Measurements from ENCODE around the gene HOXB5.

Gene HOXB5

DNA sequence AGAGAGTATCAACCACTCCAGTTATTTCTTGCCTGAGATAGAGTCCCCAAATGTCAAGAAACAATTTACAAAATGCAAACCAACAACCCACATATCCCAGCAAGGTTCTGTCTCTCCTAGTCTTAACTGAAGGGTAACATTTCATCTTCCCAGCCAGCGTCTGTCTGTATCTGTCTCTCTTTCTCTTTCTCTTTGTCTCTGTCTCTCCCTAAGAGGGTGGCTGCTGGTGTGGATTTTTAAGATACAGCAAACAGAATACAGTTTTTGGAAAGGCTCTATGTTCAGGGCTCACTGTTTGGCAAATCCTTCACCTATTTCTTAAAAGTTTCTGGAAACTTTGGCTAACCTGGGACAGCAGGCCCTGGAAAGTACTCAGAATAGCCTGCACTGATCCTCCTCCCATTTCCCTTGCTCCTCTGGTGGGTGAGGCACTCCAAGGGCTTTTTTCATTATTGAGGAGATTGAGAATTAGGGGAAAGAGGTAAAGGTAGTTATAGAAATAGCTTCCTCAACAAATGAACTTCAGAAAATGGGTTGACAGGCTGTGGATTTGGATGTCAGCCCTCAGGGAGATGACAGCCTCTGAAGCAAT is 21.7 kb downstream of the HOXB5 start:
- no peak for DNase-seq

DNA sequence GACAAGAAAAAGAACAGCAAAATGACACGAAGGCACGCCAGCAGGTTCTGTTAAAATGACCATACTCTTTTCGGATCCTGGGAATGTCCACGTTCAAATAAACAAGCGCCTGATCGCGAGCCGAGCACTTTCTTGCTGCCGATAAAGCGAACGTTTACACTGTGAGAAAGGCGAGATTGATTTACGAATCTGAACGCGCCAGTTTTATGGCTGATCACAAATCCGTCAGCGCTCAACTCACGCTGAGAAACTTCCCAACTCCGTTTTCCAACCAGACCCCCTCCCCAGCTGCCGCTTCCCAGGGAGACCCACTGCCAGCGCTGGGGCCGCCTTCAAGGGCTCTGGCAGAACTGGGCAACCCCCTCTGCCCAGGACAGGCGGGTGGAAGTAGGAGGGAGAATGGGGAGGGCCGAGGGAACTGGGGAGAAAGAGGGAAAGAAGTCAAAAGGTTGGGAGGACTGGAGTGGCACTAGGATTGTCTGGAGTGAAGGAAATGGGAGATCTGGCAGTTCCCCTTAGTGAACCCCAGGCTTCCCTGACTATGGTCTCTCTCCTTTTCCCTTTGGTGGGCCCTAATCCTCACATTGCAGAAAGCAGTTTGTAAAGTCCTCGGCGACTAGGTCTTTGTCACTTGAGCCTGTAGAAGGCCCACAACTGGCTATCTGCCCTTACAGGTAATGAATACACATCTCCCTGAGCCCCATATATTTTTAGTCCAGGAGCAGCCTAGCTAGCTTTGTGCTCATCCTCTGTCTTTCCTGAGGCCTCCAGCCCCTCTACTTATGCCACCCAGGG is 22.4 kb downstream of the HOXB5 start:
- DNase-seq = no peak

- DNase-seq = no peak
Measured at GRCh38 chr17:48570325-48571023, 23.1 kb downstream of the HOXB5 start.

DNA sequence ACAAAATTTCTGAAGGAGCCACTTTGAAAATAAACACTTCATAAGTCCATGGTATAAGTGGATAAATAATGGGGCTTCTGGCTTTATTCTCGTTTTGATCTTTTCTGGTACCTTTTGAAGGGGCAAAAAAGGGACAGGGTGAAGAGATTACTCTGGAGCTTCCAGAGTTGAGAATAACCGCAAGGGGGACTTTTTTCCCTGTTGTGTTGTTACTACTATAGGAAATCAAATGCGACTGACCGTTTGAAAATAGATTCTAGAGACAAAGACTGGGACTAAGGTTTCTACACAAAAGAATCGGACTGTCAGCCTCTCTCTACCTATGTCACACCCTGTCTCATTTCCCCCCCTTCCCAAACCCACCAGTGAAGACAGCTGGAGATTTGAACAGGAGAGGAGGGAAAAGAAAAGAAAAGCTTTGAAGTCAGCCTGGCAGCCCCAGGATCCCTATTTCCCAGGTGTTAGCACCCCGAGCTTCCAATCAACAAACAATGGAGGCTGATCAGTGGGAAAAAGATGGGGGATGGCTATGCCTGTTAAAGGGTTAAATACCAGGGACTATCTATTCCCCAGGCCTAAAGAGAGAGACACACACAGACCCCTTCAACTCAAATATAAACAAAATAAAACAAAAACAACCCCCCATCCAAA is 23.8 kb downstream of the HOXB5 start:
- no peak for DNase-seq

DNA sequence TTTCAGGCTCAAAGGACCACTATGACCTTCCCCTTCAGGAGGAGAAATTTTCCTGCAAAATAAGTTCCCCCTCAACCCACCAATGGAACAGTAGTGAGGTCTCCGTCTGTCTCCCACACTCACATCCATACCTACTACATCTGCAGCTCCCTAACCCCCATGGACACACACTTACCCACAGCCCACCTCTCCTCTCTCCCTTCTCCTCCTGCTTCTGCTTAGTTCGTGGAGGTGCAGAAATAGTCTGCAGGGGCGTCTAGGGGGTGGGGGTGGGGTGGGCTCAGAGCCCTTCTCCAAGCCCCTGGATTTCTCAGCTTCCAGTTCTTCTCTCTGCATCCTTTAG is 24.4 kb downstream of the HOXB5 start:
- no peak for DNase-seq

DNA sequence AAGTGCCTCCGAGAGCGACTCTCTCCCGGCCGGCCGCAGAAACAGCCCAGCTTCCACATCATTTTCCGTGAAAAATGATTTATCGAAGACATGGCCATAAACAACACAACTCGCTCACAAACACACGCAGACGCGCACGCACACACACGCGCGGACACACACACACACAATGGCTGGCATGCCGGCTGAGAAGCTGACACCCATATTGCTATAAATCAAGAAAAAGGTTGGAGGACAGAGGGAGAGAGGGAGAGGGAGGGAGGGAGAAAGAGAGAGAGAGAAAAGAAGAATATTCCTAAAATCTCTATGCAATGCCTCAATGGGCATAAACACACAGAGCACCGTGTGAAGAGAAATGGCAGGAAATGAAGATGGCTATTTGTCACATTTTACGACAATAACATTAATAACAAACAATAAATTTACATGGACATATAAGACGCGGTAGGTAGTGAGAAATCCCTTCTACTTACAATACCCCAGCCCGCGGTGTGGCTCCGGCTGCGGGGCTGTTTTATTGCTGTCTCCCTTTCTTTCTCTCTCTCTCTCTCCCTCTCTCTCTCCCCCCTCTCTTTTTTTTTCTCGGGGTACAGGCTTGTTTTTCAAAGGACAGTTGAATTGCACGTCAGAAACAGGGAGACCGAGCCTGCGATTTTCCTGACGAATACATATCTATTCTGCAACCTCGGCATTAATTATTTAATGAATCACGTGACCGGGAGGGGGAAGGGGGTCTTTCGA is 24.9 kb downstream of the HOXB5 start:
- peak in 1 of 4 experiments; percentile 33 for DNase-seq

DNA sequence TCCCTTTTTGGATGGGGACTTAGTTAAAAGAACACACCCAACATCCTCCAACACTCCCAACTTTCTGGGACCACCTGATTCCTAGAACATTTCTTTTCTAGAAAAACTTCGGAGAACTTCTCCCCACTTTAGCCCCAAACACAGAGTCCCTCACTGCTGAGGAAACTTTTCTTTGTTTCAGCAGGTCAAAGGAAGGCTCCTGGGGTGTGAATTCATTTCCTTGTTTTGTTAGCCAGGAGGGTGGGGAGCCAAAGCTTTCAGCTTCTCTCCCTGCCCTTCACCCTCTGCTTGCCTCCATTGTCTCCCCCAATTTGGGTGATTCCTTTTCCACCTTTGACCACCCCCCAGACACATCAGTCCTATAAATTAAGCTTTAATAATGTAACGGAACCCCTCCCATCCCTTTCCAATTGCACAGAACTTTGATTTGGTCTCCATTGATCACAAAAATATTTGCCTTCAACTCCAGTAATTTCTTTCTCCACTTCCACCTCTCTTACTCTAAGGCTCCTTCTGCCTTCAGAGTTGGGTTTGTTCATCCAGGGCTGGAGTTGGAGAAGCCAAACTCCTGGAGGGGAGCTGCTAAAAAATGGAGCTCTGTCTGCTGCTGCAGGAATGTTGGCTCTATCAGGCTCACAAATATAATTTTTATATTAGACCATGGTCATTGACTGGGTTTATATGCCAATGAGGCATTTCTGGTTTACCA is 25.8 kb downstream of the HOXB5 start:
- DNase-seq = no peak

GRCh38 chr17:48567209-48567608 is 26.4 kb downstream of the HOXB5 start:
- no peak for DNase-seq

- no peak for DNase-seq
Measured at GRCh38 chr17:48566717-48567116, 26.9 kb downstream of the HOXB5 start.

- no peak for DNase-seq
Measured at GRCh38 chr17:48565925-48566710, 27.5 kb downstream of the HOXB5 start.

GRCh38 chr17:48565022-48565554 is 28.5 kb downstream of the HOXB5 start:
- no peak for DNase-seq

DNA sequence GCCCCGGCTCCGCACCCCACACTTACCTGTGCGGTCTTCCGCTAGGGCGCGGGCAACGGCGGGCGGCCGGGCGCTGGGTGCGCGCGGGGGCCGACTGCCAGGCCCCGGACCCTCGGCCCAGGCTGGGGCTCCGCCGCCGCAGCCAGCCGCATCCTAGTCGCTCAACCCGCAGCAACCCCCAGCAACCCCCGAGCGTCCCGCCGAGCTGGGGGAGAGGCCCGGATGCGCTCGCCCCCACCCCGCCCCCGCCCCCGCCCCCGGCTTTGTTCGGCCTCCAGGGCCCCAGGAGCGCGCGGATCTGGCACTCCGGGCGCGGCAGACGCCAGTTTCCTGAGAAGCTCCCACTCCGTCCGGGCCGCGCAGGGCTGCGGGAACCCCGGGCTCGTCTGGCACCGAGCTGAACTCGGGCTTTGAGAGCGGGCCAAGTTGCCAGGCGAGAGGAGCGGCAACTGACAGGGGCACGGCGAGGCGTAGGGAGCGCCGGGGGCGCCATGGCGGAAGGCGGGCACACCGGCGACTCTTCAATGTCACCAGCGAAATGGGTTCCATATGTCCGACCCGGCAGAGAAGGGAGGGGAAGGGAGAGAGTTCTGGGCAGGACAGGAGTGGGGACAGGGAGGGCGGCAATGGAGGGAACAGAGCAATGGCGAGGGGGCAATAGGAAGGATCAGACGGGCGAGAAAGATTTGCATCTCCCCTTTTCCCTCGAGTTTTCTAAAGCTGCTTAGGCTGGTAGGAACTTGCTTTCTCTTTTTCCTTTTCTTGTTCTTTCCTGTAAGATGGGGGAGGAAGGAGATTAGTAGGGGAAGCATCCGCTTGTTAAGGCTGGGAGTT is 29.2 kb downstream of the HOXB5 start:
- DNase-seq = no peak

DNA sequence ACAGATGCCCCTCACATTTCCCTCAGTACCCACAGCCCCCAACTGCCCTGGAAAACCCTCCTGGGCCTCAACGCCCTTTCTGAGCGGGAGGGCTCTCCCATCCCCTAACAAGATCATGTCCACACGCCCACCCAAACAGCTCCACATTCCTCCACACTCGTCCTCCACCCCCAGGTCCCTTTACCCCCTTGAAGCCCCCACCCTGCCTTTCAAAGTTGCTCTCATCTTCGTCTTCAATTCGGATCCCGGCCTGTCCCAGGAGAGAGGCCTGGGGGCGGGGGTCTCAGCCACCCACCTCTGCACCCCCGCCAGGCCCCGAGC is 29.8 kb downstream of the HOXB5 start:
- DNase-seq = no peak

DNA sequence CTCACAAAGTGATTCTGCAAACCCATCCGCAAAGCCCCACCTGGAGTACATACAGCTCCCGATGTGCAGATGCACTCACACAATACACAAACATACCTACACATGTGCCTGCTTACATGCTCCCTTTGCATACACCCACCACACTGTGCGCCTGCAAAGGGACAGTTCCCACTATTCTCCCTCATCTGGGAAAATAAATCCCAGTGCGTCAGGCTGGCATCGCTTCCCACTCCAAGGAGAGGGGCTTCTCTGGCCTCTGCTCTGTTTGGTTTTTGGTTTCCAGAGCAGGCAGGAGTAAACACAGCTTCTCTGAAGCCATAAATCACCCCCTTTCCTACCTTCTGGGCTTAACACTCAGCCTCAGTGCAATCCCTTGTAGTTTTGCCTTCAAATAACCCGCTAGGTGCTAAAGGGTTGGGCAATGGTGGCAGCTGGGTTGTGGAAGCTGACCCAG is 30.2 kb downstream of the HOXB5 start:
- DNase-seq = no peak

GRCh38 chr17:48562934-48563333 is 30.6 kb downstream of the HOXB5 start:
- no peak for DNase-seq

- DNase-seq = no peak
Measured at GRCh38 chr17:48561884-48562810, 31.4 kb downstream of the HOXB5 start.

DNA sequence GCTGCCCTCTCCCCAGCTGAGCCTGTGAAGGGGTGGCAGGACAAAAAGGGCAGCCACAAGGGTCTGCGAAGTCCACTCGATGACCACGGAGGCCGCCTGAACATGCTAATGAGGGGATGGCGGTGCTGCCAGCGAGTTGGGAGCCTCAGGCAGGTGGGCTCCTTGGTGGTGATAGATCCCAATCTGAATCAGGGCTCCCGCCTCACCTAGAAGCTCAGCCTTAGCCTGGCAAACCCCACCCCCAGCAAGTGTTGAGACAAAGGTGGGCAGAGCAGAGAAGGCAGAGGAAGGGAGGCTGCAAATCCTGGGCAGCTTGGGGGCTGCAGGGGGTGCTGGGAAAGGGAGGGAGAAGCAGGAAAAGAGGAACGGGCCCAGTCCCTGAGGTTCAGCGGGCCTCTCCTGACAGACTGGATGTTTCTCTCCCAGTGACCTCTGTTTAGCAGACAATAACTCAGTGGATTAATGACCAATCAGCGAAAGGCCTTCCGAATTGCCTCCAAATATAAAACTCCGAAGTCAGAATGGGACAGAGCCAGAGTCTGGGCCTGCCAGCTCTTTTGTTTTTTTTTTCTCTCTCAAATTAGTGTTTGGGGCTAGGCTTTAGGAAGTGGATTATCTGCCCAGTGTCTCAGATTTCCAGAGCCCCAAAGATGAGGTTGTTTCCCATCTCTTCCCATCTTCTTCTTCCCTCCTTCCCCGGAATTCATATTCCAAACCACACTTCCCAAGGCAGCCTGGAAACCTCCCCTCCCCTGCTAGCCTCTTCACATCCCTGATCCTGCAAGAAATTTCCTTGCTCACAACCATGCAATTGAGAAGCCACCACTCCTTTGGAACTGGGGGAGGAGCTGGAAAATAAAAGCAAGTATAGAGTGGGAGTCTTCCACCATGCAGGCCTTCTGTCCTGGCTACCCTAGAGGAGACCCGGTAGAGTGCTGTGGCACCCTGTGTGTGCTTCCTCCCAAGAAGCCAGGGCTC is 33.5 kb downstream of the HOXB5 start:
- DNase-seq = no peak

Data from suppressor macrophage (primary cell).